Measurements from ENCODE around the gene FOXC1. TPM values are rescaled to one million over a fixed set of nuclear protein-coding genes. Genes with fewer than 3 reads are reported as not detected.
A peak's percentile ranks its signal among the peaks of the same experiment; 100 is the strongest.

FOXC1 gene
- total and polyA plus RNA-seq, 9 of the 15 experiments (the other 6 are each of a cell fraction or from before 2014, with no cell fraction given), result not detected

GRCh38 chr6:1630771-1631217, 21.1 kb downstream of the FOXC1 start (continued):
- TF ChIP-seq ILF3 (IDR thresholded peaks at IDR 0.05; ENCODE audit: borderline replicate concordance) (no peak), STAT5B (CRISPR knock-in tag; IDR thresholded peaks at IDR 0.05) (no peak), MAFK (IDR thresholded peaks at IDR 0.05; ENCODE audit: low read length) (peak; percentile 13; the same call in 1 of the 2 replicates), HDAC6 (IDR thresholded peaks at IDR 0.05; ENCODE audit: low read depth, low read length) (no peak), STAT6 (CRISPR knock-in tag; IDR thresholded peaks at IDR 0.05) (no peak), EGR1 (conservative IDR thresholded peaks at IDR 0.05) (peak; percentile 84), TEAD4 (IDR thresholded peaks at IDR 0.05; ENCODE audit: low read length) (peak; percentile 36; the same call in 1 of the 2 replicates), TEAD4 (CRISPR knock-in tag; IDR thresholded peaks at IDR 0.05; ENCODE audit: borderline replicate concordance) (no peak), SREBF1 (IDR thresholded peaks at IDR 0.05; ENCODE audit: borderline replicate concordance, low read depth, low read length) (no peak), ARID3A (IDR thresholded peaks at IDR 0.05; ENCODE audit: borderline replicate concordance, low read depth, low read length) (peak; percentile 88), ZNF274 (IDR thresholded peaks at IDR 0.05; ENCODE audit: borderline replicate concordance, low read depth, low read length) (no peak), ZBTB1 (CRISPR knock-in tag; IDR thresholded peaks at IDR 0.05; ENCODE audit: borderline replicate concordance, low read depth) (no peak), JUND (IDR thresholded peaks at IDR 0.05; ENCODE audit: borderline replicate concordance, low read depth, low read length) (peak; percentile 91), JUND (tag; IDR thresholded peaks at IDR 0.05; ENCODE audit: borderline replicate concordance, low read depth, low read length) (peak; percentile 84; the same call in 2 of the 3 replicates), PPARD (CRISPR knock-in tag; IDR thresholded peaks at IDR 0.05) (no peak), TCF3 (CRISPR knock-in tag; IDR thresholded peaks at IDR 0.05) (0 out of 2 replicates have a peak, but pooled peaks have one; percentile 5), PRMT5 (CRISPR knock-in tag; IDR thresholded peaks at IDR 0.05) (no peak), SRSF1 (IDR thresholded peaks at IDR 0.05; ENCODE audit: low read depth, low read length) (no peak)
- TF ChIP-seq, protein P1, sequence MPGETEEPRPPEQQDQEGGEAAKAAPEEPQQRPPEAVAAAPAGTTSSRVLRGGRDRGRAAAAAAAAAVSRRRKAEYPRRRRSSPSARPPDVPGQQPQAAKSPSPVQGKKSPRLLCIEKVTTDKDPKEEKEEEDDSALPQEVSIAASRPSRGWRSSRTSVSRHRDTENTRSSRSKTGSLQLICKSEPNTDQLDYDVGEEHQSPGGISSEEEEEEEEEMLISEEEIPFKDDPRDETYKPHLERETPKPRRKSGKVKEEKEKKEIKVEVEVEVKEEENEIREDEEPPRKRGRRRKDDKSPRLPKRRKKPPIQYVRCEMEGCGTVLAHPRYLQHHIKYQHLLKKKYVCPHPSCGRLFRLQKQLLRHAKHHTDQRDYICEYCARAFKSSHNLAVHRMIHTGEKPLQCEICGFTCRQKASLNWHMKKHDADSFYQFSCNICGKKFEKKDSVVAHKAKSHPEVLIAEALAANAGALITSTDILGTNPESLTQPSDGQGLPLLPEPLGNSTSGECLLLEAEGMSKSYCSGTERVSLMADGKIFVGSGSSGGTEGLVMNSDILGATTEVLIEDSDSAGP (CRISPR knock-in tag; IDR thresholded peaks at IDR 0.05), result no peak
- TF ChIP-seq, protein P2, sequence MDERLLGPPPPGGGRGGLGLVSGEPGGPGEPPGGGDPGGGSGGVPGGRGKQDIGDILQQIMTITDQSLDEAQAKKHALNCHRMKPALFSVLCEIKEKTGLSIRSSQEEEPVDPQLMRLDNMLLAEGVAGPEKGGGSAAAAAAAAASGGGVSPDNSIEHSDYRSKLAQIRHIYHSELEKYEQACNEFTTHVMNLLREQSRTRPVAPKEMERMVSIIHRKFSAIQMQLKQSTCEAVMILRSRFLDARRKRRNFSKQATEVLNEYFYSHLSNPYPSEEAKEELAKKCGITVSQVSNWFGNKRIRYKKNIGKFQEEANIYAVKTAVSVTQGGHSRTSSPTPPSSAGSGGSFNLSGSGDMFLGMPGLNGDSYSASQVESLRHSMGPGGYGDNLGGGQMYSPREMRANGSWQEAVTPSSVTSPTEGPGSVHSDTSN (CRISPR knock-in tag; IDR thresholded peaks at IDR 0.05; ENCODE audit: low read depth), result no peak
- TF ChIP-seq, protein P2 (tag; conservative IDR thresholded peaks at IDR 0.05; ENCODE audit: low read depth), result peak; percentile 24; the same call in 1 of the 2 replicates

Measured in K562 (cell line).